ENCODE measurements around the gene NFIA. TPM values are rescaled to one million over a fixed set of nuclear protein-coding genes. Genes with fewer than 3 reads are reported as not detected.
"Not testable (repeated sequence)": the region's sequence is repeated elsewhere in the genome, so short reads cannot be mapped to it uniquely, and the experiment has no call there.

Gene NFIA
- total RNA-seq, 1 experiment from 2014 or later, result 12.6 TPM

DNA sequence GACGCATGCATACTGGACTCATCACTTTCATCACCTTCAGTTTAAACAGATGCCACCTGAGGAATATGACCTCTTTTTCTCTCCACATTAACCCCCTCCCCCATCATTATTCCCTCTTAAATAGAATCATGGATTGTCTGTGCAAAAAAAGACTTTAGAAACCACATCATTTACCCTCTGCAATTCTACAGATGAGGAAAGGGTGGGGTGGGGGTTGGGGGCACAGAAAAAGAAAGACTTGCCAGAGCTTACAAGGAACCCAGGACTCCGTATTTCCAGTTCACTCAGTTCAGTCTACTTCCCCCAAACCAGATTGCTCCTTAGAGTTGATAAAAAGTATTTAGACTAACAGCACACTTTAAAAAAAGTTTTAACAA, 26.2 kb upstream of the NFIA start:
- DNase-seq (ENCODE audit: low read depth, low spot score), result no peak
- in situ Hi-C loops (cut with HindIII; ENCODE audit: low pct_unique_long_range_greater_than_20kb, low sequenced_read_pairs), result no loop called here

DNA sequence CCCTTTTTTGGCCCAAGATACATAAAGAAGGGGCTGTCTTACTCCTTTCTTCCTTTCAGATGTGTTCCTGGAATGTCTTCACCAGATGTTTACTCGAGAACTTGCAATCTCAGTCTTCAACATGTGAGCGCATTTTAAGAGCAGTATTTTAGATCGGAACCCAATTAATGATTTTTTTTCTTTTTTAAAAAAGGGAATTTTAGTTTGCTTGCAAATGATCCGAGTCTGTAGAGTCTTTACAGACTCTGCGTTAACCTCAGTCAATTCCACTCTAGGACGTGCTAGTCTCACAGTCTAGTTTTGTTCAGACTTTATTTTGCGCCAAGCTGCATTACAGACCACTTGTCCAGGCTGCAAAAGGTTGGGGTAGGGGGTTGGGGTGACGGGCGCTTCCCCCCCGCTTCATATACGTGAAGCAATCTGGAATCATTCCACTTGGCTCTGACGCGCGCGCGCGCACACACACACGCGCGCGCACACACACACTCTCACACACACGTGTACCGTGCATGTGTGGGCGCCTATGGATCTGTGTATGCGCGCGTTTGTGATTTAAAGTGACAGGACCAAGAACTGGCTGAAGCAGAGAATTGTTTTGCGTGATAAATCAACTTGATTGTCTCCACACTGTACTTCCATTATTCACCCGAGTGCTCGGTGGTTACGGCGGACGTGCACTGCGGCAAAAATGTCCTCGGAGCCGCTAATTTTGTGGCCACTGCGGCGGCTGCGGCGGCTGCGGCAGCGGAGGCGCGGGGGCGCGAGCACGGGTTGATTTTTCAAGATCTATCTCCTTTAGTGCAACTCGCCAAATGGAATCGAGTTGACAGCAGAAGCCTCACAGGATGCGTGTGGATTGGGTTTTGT, 25.6 kb upstream of the NFIA start:
- DNase-seq (ENCODE audit: low read depth, low spot score), result peak; percentile 68
- in situ Hi-C loops (cut with HindIII; ENCODE audit: low pct_unique_long_range_greater_than_20kb, low sequenced_read_pairs), result no loop called here

DNA sequence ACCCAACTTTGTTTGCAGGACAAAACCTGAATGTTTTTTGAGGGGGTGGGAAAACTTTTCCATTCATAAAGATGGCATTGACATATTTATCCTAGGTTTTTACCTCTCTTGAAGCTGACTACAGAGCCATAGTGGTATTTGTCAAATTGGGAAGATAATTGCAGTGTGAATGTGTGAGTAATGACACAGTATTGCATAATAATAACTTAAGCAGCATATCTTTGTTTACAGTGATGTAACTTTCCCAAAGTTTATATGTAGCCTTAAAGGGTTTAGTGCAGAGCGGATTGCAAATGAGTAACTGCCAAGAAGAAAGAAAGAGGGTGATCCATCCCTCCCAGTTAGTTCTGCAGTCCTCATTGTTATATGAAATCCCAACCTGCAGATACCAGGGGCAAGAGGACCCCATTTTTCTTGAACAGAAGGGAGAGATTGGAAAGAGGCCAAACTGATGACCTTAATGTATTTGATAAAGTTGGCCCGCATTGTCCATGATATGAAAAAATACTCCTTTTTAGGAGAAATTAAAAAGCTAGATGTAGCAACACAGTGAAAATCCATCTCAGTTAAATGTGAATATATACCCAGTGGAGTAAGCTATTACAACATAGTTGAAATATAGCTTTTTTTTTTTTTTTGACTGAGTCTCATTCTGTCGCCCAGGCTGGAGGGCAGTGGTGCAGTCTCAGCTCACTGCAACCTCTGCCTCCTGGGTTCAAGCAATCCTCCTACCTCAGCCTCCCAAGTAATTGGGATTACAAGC, 23.7 kb upstream of the NFIA start:
- no peak for DNase-seq (ENCODE audit: low read depth, low spot score)
- in situ Hi-C loops (cut with HindIII; ENCODE audit: low pct_unique_long_range_greater_than_20kb, low sequenced_read_pairs), result no loop called here

DNA sequence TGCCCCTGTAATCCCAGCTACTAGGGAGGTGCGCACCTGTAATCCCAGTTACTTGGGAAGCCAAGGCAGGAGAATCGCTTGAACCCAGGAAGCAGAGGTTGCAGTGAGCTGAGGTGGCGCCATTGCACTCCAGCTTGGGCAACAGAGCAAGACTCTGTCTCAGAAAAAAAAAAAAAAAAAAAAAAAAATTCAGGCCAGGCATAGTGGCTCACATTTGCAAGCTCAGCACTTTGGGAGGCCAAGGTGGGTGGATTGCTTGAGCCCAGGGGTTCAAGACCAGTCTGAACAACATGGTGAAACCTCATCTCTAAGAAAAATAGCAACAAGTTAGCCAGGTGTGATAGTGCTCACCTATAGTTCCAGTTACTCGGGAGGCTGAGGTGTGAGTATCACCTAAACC, 20.8 kb upstream of the NFIA start:
- in situ Hi-C loops (cut with HindIII; ENCODE audit: low pct_unique_long_range_greater_than_20kb, low sequenced_read_pairs); DNase-seq (ENCODE audit: low read depth, low spot score): not testable (repeated sequence)

DNA sequence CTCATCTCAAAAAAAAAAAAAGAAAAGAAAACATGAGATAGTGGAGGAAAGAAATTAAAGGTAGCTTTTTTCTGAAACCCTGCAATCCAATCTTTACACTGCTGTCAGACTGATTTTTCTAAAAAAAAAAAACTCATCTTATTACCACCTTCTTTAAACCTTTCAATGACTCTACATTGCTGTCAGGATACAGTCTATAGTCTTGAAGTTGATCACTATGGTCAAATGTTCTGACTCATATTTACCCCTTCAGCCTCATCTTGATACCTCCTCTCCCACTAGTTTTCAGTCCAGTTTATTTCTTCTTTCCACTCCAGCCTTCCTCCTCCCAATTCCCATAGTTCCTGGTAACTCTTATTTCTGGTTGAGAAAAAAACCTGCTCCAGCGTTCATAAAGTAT, 17.7 kb upstream of the NFIA start:
- in situ Hi-C loops (cut with HindIII; ENCODE audit: low pct_unique_long_range_greater_than_20kb, low sequenced_read_pairs), result no loop called here

DNA sequence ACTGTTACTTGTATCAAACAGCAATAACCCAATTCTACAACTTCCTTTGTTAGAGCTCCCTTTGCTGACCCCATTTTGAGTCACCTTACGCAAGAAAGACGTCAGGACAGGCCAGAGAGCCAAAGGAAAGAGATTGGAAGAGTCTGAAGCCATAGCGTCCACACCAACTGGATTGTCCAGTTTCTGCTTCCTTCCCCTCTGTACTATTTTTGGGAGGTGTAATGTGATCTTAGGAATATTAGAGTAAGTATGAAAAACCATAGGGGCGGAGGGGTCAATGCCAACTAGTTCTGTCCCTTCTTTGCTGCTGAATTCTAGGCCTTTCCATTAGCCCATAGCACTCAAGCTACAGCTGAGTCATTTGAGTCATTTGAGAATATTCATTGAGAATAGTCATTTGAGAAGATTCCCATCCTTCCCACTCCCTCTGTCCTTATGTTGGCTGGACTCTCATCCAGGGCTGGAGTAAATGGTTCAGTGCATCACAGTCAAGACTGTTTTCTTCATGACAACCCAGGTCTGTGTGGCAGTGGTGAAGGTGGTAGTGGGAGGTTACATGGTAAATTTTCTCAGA, 14.8 kb upstream of the NFIA start:
- DNase-seq (ENCODE audit: low read depth, low spot score), result no peak
- in situ Hi-C loops (cut with HindIII; ENCODE audit: low pct_unique_long_range_greater_than_20kb, low sequenced_read_pairs), result no loop called here

More for the DNA sequence above, 17.7 kb upstream of the NFIA start:
- DNase-seq (ENCODE audit: low read depth, low spot score), result no peak

DNA sequence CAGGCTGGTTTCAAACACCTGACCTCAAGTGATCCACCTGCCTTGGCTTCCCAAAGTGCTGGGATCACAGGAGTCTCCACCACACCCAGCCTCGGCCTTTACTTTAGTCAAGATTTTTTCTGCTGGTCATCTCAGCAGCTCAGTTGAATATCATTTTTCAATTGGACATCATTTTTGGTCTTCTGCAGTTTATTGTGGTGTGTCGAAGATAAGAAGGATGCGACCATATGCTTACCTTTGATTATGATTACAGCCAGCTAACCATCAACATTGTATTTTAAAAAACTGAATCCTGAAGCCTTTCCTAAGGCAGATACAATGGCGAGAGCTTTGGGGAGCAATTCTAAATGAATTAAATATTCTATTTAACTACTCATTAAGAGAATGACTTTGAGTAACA, 12.3 kb upstream of the NFIA start:
- no peak for DNase-seq (ENCODE audit: low read depth, low spot score)
- in situ Hi-C loops (cut with HindIII; ENCODE audit: low pct_unique_long_range_greater_than_20kb, low sequenced_read_pairs), result no loop called here

DNA sequence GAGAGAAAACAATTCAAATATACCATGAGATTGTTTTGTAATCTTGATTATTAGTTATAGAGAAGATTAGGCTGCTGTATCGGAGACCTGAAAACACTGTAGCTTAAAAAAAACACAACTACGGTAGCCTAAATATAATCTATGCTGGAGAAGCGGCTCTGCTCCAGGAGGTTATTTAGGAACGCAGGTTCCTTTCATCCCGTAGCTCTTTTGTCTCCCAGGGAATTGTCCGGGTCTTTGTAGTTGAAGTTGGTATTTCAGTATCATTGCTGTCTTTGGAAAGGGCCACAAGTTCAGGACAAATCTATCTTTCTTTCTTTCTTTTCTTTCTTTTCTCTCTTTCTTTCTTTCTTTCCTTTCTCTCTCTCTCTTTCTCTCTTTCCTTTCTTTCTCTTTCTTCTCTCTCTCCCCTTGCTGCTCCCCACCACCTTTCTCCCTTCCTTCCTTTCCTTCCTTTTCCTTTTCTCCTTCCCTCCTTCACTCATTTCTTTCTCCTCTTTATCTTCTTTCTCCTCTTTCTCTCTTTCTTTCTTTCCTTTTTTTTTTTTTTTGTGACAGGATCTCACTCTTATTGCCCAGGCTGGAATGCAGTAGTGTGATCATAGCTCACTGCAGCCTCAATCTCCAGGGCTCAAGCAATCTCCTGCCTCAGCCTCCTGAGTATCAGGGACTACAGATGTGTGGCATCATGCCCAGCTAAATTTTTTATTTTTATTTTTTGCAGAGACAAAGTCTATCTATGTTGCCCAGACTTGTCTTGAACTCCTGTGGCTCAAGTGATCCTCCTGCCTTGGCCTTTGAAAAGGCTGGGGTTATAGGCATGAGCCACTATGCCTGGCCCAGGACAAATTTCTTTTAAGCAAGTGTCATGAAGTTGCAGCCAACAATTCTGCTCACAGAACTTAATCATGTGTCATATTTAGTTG, 10.9 kb upstream of the NFIA start:
- in situ Hi-C loops (cut with HindIII; ENCODE audit: low pct_unique_long_range_greater_than_20kb, low sequenced_read_pairs), result no loop called here
- DNase-seq (ENCODE audit: low read depth, low spot score), result no peak

DNA sequence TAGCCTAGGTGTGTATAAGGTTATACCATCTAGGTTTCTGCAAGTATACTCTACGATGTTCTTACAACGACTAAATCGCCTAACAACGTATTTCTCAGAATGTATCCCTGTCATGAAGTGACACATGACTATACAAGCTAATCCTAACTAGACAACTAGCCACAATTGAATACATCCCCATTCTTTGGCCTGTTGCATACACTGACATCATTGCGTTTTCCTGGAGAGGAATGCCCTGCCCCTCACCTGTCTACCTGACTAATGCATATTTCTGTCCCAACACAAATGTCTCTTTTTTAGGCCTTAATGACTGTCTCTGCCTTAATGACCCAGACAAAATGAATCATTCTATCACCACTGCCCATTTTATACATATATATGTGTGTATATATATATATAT, 8.5 kb upstream of the NFIA start:
- no peak for DNase-seq (ENCODE audit: low read depth, low spot score)
- in situ Hi-C loops (cut with HindIII; ENCODE audit: low pct_unique_long_range_greater_than_20kb, low sequenced_read_pairs), result no loop called here

DNA sequence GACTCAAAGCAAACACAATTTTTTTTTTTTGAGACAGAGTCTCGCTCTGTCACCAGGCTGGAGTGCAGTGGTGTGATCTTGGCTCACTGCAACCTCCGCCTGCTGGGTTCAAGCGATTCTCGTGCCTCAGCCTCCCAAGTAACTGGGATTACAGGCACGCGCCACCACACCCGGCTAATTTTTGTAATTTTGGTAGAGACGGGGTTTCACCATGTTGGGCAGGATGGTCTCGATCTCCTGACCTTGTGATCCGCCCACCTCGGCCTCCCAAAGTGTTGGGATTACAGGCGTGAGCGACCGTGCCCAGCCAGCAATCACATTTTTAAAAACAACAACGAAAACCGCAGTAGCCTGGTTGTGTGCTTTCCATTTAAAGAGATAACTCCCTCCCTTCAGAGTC, 6.5 kb upstream of the NFIA start:
- DNase-seq (ENCODE audit: low read depth, low spot score); in situ Hi-C loops (cut with HindIII; ENCODE audit: low pct_unique_long_range_greater_than_20kb, low sequenced_read_pairs): not testable (repeated sequence)

DNA sequence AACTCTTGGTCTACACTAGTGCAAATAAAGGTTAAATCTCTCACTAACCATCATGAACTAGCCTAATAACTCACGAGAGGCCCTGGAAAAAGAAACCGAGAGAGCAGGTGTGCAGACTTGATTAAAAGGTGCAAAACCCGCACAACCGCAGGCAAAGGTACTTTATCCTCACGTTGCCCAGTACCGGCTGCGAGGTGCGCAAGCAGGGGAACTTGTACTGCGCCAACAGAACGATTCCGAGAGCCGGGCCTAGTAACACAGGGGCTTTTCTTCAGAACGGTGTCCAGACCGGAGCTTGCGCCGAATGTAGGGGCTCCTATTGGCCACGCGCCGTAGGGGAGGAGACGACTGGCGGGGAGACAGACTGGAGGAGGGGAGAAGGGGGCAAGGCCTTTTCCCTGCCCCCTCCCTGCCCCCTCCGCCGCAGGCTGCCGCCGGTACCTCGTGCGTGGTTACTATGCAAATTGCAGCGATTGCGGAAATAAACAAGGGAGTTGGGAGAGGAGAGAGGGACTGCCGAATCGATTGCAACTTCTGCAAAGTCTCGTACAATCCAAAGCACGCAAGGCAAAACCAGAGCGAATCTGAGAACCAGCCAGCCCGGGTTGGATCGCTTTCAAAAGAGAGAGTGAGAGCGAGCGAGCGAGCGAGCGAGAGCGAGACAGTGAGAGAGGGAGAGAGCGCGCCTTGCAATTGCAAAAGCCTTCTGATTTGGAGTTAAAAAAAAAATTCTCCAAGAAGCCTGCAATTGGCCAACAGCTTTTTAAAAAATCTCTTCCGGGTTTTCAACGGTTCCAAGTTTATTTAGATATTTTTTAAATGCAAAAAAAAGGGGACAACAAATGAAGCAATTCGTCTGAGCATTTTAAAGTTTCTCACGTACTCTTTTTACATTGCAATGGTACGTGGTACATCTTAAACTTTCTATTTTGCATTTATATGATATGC, 5.4 kb upstream of the NFIA start:
- DNase-seq (ENCODE audit: low read depth, low spot score), result peak; percentile 96
- in situ Hi-C loops (cut with HindIII; ENCODE audit: low pct_unique_long_range_greater_than_20kb, low sequenced_read_pairs), result no loop called here

DNA sequence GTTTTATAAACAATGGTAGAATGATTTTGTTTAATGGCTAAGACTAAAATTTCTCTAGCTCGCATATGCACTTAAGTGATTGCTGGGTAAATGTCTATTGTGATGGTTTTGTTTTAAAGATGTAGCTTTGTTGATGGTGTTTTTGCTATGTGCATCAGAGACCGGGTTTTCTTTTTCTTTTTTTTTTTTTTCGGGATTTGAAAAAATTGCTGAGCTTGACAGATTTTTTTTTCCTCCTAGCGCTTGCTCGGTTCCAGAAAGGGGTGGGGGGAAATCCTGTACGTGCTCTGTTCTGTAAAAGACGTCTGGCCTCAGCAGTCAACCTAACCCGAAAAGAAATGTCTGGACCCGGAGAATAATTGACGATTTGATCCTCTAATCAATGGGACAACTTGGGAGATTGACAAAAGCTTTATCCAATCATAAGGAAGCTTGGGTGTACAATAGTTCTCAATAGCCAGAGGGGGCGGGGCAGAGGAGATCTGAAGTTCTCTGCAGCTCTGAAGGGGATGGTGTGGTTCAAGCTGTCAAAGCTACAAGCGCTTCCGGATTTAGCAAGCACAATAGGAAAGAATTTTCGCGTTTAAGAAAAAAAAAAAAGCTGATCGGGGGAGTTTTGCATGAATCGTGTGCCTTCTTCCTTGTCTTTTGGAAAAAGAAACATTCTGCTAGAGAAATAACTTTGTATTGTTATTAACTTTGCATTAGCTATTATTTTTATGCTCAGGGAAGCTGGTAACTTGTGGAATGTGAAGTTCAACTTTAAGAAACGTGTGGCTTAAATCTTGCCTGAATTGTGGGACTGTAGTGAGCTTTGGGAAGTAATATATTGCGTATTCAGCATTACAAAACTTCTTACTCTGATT, 4.5 kb upstream of the NFIA start:
- in situ Hi-C loops (cut with HindIII; ENCODE audit: low pct_unique_long_range_greater_than_20kb, low sequenced_read_pairs), result no loop called here
- peak; percentile 99 for DNase-seq (ENCODE audit: low read depth, low spot score)

DNA sequence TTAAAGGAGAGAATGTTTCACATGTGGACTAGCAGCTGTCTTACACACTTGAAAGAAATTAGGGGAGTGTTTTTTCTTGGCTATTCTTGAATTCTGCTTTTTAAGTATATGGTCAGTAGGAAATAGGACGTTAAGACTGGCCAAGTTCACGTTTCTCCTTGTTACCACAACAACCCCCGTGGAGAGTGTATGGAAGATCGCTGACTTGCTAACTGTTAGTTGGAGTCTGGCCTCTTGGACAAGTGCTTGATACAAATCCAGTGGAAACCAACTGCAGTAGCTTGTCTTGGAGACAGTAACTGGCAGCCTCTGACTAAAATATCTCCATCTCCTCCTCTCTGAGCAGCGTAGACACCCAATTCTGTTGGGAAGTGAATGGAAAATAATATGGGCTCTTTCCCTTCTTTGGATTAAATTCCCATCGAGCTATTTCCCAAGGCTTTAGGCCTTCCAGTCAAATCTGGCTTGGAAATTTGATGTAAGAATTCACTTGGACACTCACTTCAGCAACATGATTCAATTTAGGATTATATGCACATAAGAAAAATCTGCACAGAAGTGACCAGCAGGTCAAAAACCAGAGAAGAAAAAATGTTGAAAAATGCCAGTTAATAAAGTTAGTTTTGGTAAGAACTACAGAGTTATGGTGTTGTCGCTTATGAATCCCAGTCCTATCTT, 3.6 kb upstream of the NFIA start:
- in situ Hi-C loops (cut with HindIII; ENCODE audit: low pct_unique_long_range_greater_than_20kb, low sequenced_read_pairs), result no loop called here
- DNase-seq (ENCODE audit: low read depth, low spot score), result no peak

DNA sequence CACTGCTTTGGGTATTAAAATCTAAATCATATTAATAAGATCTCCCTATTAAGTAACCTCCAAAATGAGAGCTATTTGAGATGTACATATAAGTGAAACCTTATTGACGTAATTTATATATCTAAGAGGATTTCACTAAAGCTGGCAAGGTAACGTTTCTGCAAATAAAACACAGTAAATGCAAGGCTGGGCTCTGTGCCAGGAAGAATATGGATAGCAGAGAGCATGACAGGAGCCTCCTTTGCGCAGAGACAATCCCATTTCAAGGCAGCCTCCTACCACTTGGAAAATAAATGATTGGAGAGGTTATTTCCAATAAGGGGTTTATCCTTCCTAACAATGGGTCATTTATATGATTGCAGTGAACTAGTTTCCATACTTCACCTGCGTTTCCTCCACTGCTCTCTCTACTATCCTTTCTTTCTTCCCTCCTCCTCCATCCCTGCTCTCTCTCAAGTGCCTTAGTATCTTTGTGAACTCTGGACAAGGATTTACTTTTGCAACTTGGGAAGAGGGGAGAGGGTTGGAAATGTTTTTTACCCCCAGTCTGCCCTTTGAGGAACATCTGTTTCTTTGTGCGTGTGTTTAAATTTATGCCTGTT, 3.0 kb upstream of the NFIA start:
- in situ Hi-C loops (cut with HindIII; ENCODE audit: low pct_unique_long_range_greater_than_20kb, low sequenced_read_pairs), result no loop called here
- DNase-seq (ENCODE audit: low read depth, low spot score), result no peak

DNA sequence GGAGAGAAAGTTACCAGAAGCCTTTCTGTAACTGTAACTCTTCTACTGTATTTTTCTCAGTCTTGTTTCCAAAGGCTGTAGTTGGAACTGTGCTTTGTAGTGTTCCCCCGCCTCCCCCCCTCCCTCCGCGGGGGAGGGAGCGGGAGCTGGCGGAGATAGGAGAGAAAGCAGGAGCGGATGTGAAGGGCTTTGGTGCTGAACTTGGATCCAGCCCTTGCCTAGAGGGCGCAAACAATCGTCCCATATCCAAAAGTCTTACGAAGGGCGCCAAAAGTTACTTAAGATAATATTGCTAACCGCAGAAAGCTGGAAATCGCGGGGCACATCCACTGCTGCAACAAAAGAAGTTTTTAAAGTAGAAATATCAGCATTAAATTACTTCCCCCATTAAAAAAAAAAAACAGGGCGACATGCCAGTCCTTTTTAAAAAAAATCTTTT, 2.4 kb upstream of the NFIA start:
- in situ Hi-C loops (cut with HindIII; ENCODE audit: low pct_unique_long_range_greater_than_20kb, low sequenced_read_pairs), result no loop called here
- DNase-seq (ENCODE audit: low read depth, low spot score), result peak; percentile 77

All from SK-MEL-5 (cell line).